HepG2 (cell line): ENCODE results near the gene GAREM2. TPM values are rescaled to one million over a fixed set of nuclear protein-coding genes. Genes with fewer than 3 reads are reported as not detected.
A peak's percentile ranks its signal among the peaks of the same experiment; 100 is the strongest.

Experiments
- ATAC-seq: fragments of 200-7000 bp; cut with Tn5 transposase; 3 replicates; pipeline ENCODE4 v1.9.1; 2020; ENCODE audit warnings: mild to moderate bottlenecking, moderate library complexity
- BruUV-seq: library from RNA; stranded (reverse); fragments of 400-500 nt; replicated peaks from 2 replicates; lab custom pipeline; 2021; lab: Mats Ljungman, UMichigan
- CTCF ChIA-PET: fragments of 300-600 bp; formaldehyde crosslinking; extraction: SDS; loops from one replicate; lab custom pipeline; 2021; ENCODE audit warnings: low total read pairs, inconsistent platforms, low intra/inter-chr PET ratio; lab: Yijun Ruan, JAX
- POLR2A ChIA-PET: fragments of 350-600 bp; sonication (Branson Sonifier 250); formaldehyde crosslinking; loops from one replicate; lab custom pipeline; 2020; ENCODE audit warnings: antibody characterized with exemption, inconsistent platforms; lab: Yijun Ruan, JAX
- DNase-seq: peaks from one replicate; pipeline ENCODE4 v3.0.0-alpha.2; 2015; ENCODE audit warnings: low spot score
- FAIRE-seq: peaks from 3 replicates; lab custom pipeline; 2011; peaks lifted over from hg19 to GRCh38; lab: Jason Lieb, UNC
- H2AFZ ChIP-seq: one replicate; pipeline ENCODE4 v1.6.1; 2011; ENCODE audit warnings: low read length, inconsistent platforms
- H3K27ac ChIP-seq: fragments of 300-600 bp; 3 replicates; pipeline ENCODE4 v1.8.0; 2011; ENCODE audit warnings: mixed run types, mild to moderate bottlenecking, mixed read lengths, low read length, inconsistent platforms; ENCODE audit not compliant: insufficient read depth; ENCODE audit errors: extremely low read length
- H3K27me3 ChIP-seq, 2 experiments: fragments of 200-600 bp in 1 of 2; 2 replicates in 1 of 2; 3 replicates in 1 of 2; pipeline versions ENCODE4 v1.6.0 to v1.8.0; 2011; ENCODE audit warnings: low read length in 2 of 2, mild to moderate bottlenecking in 2 of 2, moderate library complexity in 2 of 2, inconsistent platforms in 1 of 2; ENCODE audit not compliant: insufficient read depth in 2 of 2, control insufficient read depth in 1 of 2
- H3K36me3 ChIP-seq, 2 experiments: fragments of 200-600 bp in 1 of 2; replicated peaks in 1 of 2; 2 replicates in 1 of 2; 3 replicates in 1 of 2; pipeline versions ENCODE4 v1.5.1 to v1.8.0; 2011; ENCODE audit warnings: low read length in 2 of 2, inconsistent platforms in 1 of 2; ENCODE audit not compliant: insufficient read depth in 2 of 2, control insufficient read depth in 1 of 2
- H3K4me1 ChIP-seq: 2 replicates; pipeline ENCODE4 v1.5.1; 2012; ENCODE audit warnings: low read length, inconsistent platforms; ENCODE audit not compliant: insufficient read depth
- H3K4me2 ChIP-seq: 2 replicates; pipeline ENCODE4 v1.6.0; 2011; ENCODE audit warnings: low read depth, low read length, inconsistent platforms
- H3K4me3 ChIP-seq, 3 experiments: fragments of 200-600 bp in 1 of 3; sonication (generic), shearing (Covaris generic) in 1 of 3; replicated peaks in 1 of 3; 2 replicates each; pipeline ENCODE4 v1.5.1; 2011 to 2016; ENCODE audit warnings: low read length in 3 of 3, inconsistent platforms in 2 of 3, low read depth in 2 of 3, mild to moderate bottlenecking in 2 of 3, control low read depth in 1 of 3, mixed read lengths in 1 of 3; ENCODE audit not compliant: insufficient read depth in 1 of 3
- H3K79me2 ChIP-seq: one replicate; pipeline ENCODE4 v1.6.1; 2011; ENCODE audit warnings: low read length, inconsistent platforms; ENCODE audit not compliant: insufficient read depth
- H3K9ac ChIP-seq: 2 replicates; pipeline ENCODE4 v1.6.0; 2011; ENCODE audit warnings: mild to moderate bottlenecking, low read depth, low read length, inconsistent platforms; ENCODE audit not compliant: insufficient read depth
- H3K9me3 ChIP-seq: 2 replicates; pipeline ENCODE4 v1.5.1; 2012; ENCODE audit warnings: mild to moderate bottlenecking, low read length
- H4K20me1 ChIP-seq: 2 replicates; pipeline ENCODE4 v1.6.0; 2011; ENCODE audit warnings: inconsistent platforms, mild to moderate bottlenecking, low read length, moderate library complexity; ENCODE audit not compliant: insufficient read depth
- HINFP ChIP-seq: sonication (generic); formaldehyde crosslinking; IDR thresholded peaks from 2 replicates; pipeline ENCODE4 v1.4.0; 2020; ENCODE audit warnings: low read depth, mild to moderate bottlenecking, missing genetic modification reagents
- KDM3A ChIP-seq: IDR thresholded peaks from 2 replicates; pipeline ENCODE4 v1.6.1; 2018; ENCODE audit warnings: low read depth, missing compliant biosample characterization
- KDM5A ChIP-seq: fragments of 200-600 bp; sonication (generic); IDR thresholded peaks from 2 replicates; pipeline ENCODE4 v1.7.0; 2018; ENCODE audit warnings: antibody characterized with exemption, mild to moderate bottlenecking, low read length, borderline replicate concordance
- MATR3 ChIP-seq: sonication (generic); formaldehyde crosslinking; IDR thresholded peaks from 2 replicates; pipeline ENCODE4 v1.4.0; 2020; ENCODE audit warnings: missing genetic modification reagents
- POGK ChIP-seq: sonication (generic); formaldehyde crosslinking; conservative IDR thresholded peaks from 2 replicates; pipeline ENCODE4 v1.8.0; 2022; ENCODE audit warnings: mild to moderate bottlenecking, moderate library complexity, missing genetic modification reagents
- ZMAT5 ChIP-seq: sonication (generic); formaldehyde crosslinking; IDR thresholded peaks from 2 replicates; pipeline ENCODE4 v1.5.0; 2020; ENCODE audit warnings: mild to moderate bottlenecking, low read depth, missing genetic modification reagents, borderline replicate concordance
- ZNF251 ChIP-seq: sonication (generic); formaldehyde crosslinking; IDR thresholded peaks from 2 replicates; pipeline ENCODE4 v1.9.0; 2021; ENCODE audit warnings: mild to moderate bottlenecking, missing genetic modification reagents
- ZNF704 ChIP-seq: sonication (generic); formaldehyde crosslinking; IDR thresholded peaks from 2 replicates; pipeline ENCODE4 v1.8.1; 2023; ENCODE audit warnings: mild to moderate bottlenecking, inconsistent platforms, moderate library complexity, missing genetic modification reagents, borderline replicate concordance
- WGBS: methylation state at CpG from one replicate; pipeline ENCODE4 v1.1.6; 2017; ENCODE audit warnings: low lambda C conversion rate; 5-methylcytosine and 5-hydroxymethylcytosine counted together
- in situ Hi-C: cut with HindIII; loops from 2 replicates; pipeline ENCODE4 v1.10.0; 2017; ENCODE audit warnings: low pct_unique_long_range_greater_than_20kb; ENCODE audit not compliant: extremely low pct_ligation_motif_present
- intact Hi-C: fragments of 100-400 bp; cut with micrococcal nuclease; formaldehyde crosslinking; loops from one replicate; pipeline ENCODE4 v1.10.0; 2022; ENCODE audit not compliant: unreplicated experiment
- polyA plus RNA-seq, 8 experiments: library from polyadenylated mRNA; depleted of rRNA in 3 of 8; stranded (reverse) in 7 of 8; unstranded in 1 of 8; fragments of >200 nt; fragmentation: Illumina TruSeq in 4 of 8; extraction: Trizol in 4 of 8; gene quantifications; 2 replicates each; pipeline versions ENCODE4 v1.2.1 to v1.2.3, GENCODE V29; 2011 to 2016; ENCODE audit warnings: low read depth in 4 of 8, missing spikeins in 1 of 8, mixed read lengths in 1 of 8; ENCODE audit not compliant: insufficient read depth in 1 of 8
- total RNA-seq, 5 experiments: library from RNA; depleted of rRNA; stranded (reverse); fragments of >200 nt; fragmentation: Illumina TruSeq; extraction: Trizol; gene quantifications; 2 replicates each; pipeline ENCODE4 v1.2.3, GENCODE V29; 2016; ENCODE audit warnings: low read depth in 1 of 5
- TF ChIP-seq, protein P1 (sequence below): sonication (generic); formaldehyde crosslinking; IDR thresholded peaks from 2 replicates; pipeline ENCODE4 v1.4.0; 2020; ENCODE audit warnings: mild to moderate bottlenecking, missing genetic modification reagents, borderline replicate concordance

GAREM2 gene
- total and polyA plus RNA-seq, 2 of the 13 experiments (the other 11 are each of a cell fraction or from before 2014, with no cell fraction given): 0.29 to 0.38 TPM

DNA sequence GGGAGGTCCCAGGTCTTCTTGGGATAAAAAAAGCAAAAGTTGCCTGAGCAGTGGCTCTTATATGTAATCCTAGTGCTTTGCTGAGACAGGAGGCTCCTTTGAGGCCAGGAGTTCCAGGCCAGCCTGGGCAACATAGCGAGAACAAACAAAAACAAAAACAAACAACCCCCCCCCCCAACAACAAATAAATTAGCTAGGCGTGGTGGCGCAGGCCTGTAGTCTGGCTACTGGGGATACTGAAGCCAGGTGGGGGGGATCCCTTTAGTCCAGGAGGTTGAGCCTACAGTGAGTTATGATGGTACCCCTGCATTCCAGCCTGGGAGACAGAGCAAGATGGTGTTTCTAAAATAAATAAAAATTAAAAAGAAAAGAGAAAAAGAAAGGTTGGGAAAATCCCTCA is 5.4 kb downstream of the GAREM2 start (continued):
- TF ChIP-seq, protein P1, sequence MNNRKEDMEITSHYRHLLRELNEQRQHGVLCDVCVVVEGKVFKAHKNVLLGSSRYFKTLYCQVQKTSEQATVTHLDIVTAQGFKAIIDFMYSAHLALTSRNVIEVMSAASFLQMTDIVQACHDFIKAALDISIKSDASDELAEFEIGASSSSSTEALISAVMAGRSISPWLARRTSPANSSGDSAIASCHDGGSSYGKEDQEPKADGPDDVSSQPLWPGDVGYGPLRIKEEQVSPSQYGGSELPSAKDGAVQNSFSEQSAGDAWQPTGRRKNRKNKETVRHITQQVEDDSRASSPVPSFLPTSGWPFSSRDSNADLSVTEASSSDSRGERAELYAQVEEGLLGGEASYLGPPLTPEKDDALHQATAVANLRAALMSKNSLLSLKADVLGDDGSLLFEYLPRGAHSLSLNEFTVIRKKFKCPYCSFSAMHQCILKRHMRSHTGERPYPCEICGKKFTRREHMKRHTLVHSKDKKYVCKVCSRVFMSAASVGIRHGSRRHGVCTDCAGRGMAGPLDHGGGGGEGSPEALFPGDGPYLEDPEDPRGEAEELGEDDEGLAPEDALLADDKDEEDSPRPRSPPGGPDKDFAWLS (CRISPR knock-in tag): no peak
- no peak for TF ChIP-seq ZMAT5 (CRISPR knock-in tag)
- no peak for TF ChIP-seq POGK (CRISPR knock-in tag)
- TF ChIP-seq KDM3A (CRISPR knock-in tag): no peak
- no peak for TF ChIP-seq MATR3

- in situ Hi-C loops (no loop called here), intact Hi-C loops (no loop called here)
- CTCF ChIA-PET: no interaction called here
- Histone ChIP-seq H3K27ac (no peak overlapping the region), H3K4me1 (peaks cover 26% of the 10 kb centered on the region), H3K4me3 (peak overlapping the region; percentile 40 to 74 (median 64)), H2AFZ (no peak overlapping the region), H3K27me3 (peaks cover 14 to 64% of the 10 kb centered on the region in 2 experiments; a peak in 4 of 5 replicates), H3K9ac (no peak overlapping the region; the same call in 1 of the 2 replicates), H3K4me2 (peak overlapping the region; percentile 90), H3K79me2 (no peaks in the 10 kb centered on the region), H3K9me3 (no peaks in the 10 kb centered on the region), H3K36me3 (no peaks in the 10 kb centered on the region), H4K20me1 (no peaks in the 10 kb centered on the region)
- DNase-seq: no peak
- WGBS: 5% methylated on average over 29 of the region's 48 CpGs
- BruUV-seq: no TSS peak
- FAIRE-seq: no peak
- POLR2A ChIA-PET: no interaction called here
- ATAC-seq: peak; percentile 34
- TF ChIP-seq ZNF704 (CRISPR knock-in tag): no peak
- no peak for TF ChIP-seq ZNF251 (CRISPR knock-in tag)
- TF ChIP-seq HINFP (CRISPR knock-in tag): peak; percentile 94
- no peak for TF ChIP-seq KDM5A
Measured at GRCh38 chr2:26178746-26179436, 6.0 kb downstream of the GAREM2 start.
